Measurements from ENCODE around the gene TBC1D2. TPM values are rescaled to one million over a fixed set of nuclear protein-coding genes. Genes with fewer than 3 reads are reported as not detected.
A peak's percentile ranks its signal among the peaks of the same experiment; 100 is the strongest.

Gene TBC1D2
- total and polyA plus RNA-seq, 10 of the 15 experiments (the other 5 are each of a cell fraction or from before 2014, with no cell fraction given) = 0.04 to 1.6 (median 1.1) TPM

DNA sequence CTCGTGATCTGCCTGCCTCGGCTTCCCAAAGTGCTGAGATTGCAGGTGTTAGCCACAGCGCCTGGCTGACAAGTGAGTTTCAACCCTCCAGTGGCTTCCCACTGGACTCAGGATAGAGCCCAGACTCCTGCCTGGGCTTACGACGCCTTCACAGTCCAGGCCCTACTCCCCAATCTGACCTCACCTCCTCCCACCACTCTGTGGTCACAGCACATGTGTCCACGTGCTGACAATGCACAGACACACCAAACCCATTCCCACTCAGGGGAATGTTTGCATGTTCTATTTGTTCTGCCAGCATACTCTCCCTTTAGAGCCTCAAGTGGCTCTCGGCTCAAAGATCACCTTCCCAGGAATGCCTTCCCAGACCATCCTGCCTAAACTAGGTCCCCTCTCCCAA, 105.3 kb downstream of the TBC1D2 start:
- RAD21 ChIA-PET (ENCODE audit: unreplicated experiment) = no interaction called here
- ATAC-seq (no peak), FAIRE-seq (no peak), DNase-seq (ENCODE audit: low read depth, low spot score) (no peak)
- no peaks in the 10 kb centered on the region for H3K79me2 ChIP-seq (ENCODE audit: control insufficient read depth, insufficient read depth, low read length)
- no peak overlapping the region for H3K9ac ChIP-seq (ENCODE audit: control insufficient read depth, insufficient read depth, low read length)
- no peak overlapping the region for H2AFZ ChIP-seq (ENCODE audit: control insufficient read depth, low read depth, low read length)
- H3K27ac ChIP-seq (ENCODE audit: control insufficient read depth, insufficient read depth) = no peak overlapping the region
- H3K4me2 ChIP-seq (ENCODE audit: control insufficient read depth, insufficient read depth) = no peak overlapping the region
- H3K4me3 ChIP-seq = no peak overlapping the region
- POLR2A ChIA-PET = no interaction called here
- CTCF ChIA-PET = interaction anchor here (0.6 to 0.9 kb wide), 2 partner anchors 8 to 50 kb away, joined by 3 to 4 read pairs; no protein-coding TSS in a partner anchor
- intact Hi-C loops (cut with micrococcal nuclease; ENCODE audit: unreplicated experiment) (no loop called here), in situ Hi-C loops (cut with MboI) (no loop called here)
- H3K9me3 ChIP-seq (replicated peaks; ENCODE audit: control insufficient read depth, insufficient read depth, low read length) = no peaks in the 10 kb centered on the region
- peaks cover 23% of the 10 kb centered on the region for H3K4me1 ChIP-seq (ENCODE audit: control insufficient read depth, insufficient read depth, low read length)
- no TSS peak for BruUV-seq (replicated peaks)
- H4K20me1 ChIP-seq (ENCODE audit: control insufficient read depth, insufficient read depth) = no peaks in the 10 kb centered on the region
- H3K27me3 ChIP-seq (replicated peaks in 1 of 2; ENCODE audit: control insufficient read depth in 2 of 2, insufficient read depth in 2 of 2, low read length in 1 of 2) = no peaks in the 10 kb centered on the region
- SMC1A ChIA-PET (ENCODE audit: uncharacterized antibody, unreplicated experiment) = interaction anchor here (0.8 to 0.9 kb wide), 2 partner anchors 9 to 115 kb away, joined by 3 to 5 read pairs; no protein-coding TSS in a partner anchor
- WGBS (ENCODE audit: insufficient coverage, insufficient replicate concordance, low lambda C conversion rate, missing lambda C conversion rate) = 73% methylated on average over 7 of the region's 7 CpGs
- TF ChIP-seq BHLHE40 (IDR thresholded peaks at IDR 0.05; ENCODE audit: borderline replicate concordance in 1 of 2, low read depth in 2 of 2, low read length in 1 of 2) (peak in 1 of 2 experiments; percentile 47; a peak in 2 of 4 replicates), JUNB (IDR thresholded peaks at IDR 0.05) (no peak), CREM (IDR thresholded peaks at IDR 0.05; ENCODE audit: low read depth) (no peak), BRCA1 (IDR thresholded peaks at IDR 0.05; ENCODE audit: low read depth, low read length) (no peak), CHD1 (IDR thresholded peaks at IDR 0.05; ENCODE audit: low read depth, low read length) (no peak)
- TF ChIP-seq, protein P1, sequence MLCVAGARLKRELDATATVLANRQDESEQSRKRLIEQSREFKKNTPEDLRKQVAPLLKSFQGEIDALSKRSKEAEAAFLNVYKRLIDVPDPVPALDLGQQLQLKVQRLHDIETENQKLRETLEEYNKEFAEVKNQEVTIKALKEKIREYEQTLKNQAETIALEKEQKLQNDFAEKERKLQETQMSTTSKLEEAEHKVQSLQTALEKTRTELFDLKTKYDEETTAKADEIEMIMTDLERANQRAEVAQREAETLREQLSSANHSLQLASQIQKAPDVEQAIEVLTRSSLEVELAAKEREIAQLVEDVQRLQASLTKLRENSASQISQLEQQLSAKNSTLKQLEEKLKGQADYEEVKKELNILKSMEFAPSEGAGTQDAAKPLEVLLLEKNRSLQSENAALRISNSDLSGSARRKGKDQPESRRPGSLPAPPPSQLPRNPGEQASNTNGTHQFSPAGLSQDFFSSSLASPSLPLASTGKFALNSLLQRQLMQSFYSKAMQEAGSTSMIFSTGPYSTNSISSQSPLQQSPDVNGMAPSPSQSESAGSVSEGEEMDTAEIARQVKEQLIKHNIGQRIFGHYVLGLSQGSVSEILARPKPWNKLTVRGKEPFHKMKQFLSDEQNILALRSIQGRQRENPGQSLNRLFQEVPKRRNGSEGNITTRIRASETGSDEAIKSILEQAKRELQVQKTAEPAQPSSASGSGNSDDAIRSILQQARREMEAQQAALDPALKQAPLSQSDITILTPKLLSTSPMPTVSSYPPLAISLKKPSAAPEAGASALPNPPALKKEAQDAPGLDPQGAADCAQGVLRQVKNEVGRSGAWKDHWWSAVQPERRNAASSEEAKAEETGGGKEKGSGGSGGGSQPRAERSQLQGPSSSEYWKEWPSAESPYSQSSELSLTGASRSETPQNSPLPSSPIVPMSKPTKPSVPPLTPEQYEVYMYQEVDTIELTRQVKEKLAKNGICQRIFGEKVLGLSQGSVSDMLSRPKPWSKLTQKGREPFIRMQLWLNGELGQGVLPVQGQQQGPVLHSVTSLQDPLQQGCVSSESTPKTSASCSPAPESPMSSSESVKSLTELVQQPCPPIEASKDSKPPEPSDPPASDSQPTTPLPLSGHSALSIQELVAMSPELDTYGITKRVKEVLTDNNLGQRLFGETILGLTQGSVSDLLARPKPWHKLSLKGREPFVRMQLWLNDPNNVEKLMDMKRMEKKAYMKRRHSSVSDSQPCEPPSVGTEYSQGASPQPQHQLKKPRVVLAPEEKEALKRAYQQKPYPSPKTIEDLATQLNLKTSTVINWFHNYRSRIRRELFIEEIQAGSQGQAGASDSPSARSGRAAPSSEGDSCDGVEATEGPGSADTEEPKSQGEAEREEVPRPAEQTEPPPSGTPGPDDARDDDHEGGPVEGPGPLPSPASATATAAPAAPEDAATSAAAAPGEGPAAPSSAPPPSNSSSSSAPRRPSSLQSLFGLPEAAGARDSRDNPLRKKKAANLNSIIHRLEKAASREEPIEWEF (IDR thresholded peaks at IDR 0.05; ENCODE audit: insufficient replicate concordance, low read depth, low read length) = no peak
- no peaks in the 10 kb centered on the region for H3K36me3 ChIP-seq (ENCODE audit: control insufficient read depth in 2 of 2, insufficient read depth in 2 of 2, low read length in 1 of 2)
